ENCODE results near the gene TMED7. TPM values are rescaled to one million over a fixed set of nuclear protein-coding genes. Genes with fewer than 3 reads are reported as not detected.

The TMED7 gene
- total RNA-seq (2022; extraction: Qiagen RNA extraction; ENCODE audit: low read depth): 47.4 to 60.9 TPM (median 55.6 TPM) in 5 replicates

DNA sequence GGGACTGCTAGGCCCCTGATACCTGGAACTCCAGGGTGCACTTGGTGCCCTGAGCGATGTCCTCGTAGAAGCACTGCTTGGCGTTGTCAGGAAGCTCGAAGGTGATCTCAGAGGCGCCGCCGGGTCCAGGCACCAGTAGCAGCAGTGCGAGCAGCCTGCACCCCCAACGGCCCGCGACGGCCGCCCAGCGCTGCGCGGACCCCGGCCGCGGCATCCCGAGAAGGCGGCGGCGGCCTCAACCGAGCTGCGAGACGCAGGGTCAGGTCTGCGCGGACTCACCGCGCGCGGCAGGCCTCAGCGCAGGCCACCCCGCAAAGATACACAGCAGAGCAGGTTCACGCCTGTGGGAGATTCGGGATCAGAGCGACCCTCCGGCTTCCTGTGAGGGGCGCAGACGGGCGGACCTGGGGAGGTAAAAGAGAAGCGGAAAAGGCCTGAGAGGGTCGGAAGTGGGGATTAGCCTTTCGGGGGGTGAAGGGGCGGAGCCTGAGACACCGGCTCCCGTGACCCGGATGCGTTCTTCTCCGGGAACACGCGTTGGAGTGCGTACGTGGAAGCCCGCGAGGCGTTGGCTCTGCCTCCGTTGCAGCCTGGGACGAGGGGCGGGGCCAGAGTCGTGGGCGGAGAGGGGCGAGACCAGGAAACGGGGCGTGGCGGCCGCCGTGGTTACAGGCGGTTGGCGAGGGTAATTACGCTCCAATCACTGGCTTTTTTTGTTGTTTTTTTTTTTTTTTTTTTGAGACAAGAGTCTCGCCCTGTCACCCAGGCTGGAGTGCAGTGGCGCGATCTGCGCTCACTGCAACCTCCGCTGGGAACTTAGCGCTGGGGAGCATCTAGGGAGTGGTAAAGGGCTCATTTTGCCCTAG lies at the start of gene TMED7:
TSS of gene TMED7 (minus strand) at position 458 of the 866 bp plus-strand sequence. CDS start at position 214, 244 bp downstream.

DNA sequence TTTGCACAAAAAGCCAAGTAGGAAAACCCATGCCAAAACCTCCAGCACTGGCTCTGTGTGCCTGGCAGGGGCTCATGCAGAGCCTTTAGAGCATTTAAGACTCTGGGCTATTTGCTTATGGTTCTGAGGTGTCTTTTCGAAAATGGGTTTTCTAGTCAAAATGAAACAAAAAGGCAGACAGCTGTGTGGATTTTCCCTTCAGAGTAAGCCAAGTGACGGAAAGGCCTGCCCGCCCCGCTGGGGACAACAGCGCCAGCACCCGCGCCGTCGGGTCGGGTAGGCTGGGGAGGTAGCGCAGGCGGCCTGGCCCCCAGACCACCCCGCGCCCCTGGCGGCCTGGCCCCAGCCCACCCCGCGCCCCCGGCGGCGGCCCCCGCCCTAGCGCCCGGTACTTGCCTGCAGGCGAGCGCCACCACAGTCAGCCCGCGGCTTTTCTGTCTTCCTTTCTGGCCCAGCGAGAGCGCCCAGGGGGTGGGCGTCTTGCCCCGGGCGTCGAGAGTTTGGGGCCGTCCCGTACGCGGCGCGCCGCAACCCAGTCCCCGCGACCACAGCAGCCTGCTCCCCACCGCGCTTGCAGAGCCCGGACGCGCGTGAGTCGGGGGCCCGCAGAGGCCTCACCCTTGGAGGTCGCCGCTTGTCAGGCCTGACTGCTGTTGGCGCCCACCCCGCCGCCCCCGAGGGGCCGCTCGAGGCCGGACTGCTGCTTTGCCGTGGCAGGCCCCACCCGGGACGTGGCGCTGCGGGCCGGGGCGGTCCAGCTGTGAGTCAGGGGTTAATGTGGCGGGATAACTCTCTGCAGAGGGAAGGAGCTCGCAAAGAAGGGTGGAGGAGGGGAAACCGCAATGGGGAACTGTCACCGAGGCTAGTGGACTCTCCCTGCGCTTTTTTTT lies 23.9 kb downstream of the TMED7 start, which contains the start of gene TICAM2:
TSS of gene TICAM2 (minus strand) at position 779 of the 890 bp plus-strand sequence. CDS start 21,223 bp downstream, outside the sequence.

Other genes with a start within 250 kb of the TMED7 start
- gene FEM1C, start 81.3 kb downstream of the TMED7 start, total RNA-seq (2022; extraction: Qiagen RNA extraction; ENCODE audit: low read depth): 2.9 to 7.5 TPM (median 7.0 TPM) in 5 replicates
- 0.51 to 0.79 TPM (median 0.69 TPM) in 5 replicates for gene TICAM2, start 23.6 kb downstream of the TMED7 start, total RNA-seq (2022; extraction: Qiagen RNA extraction; ENCODE audit: low read depth)
- 0.14 TPM in 1 of 5 replicates, not detected in the others for gene CDO1, start 190.6 kb upstream of the TMED7 start, total RNA-seq (2022; extraction: Qiagen RNA extraction; ENCODE audit: low read depth)
- gene ATG12, start 215.5 kb upstream of the TMED7 start, total RNA-seq (2022; extraction: Qiagen RNA extraction; ENCODE audit: low read depth): 27.7 to 54.5 TPM (median 52.3 TPM) in 5 replicates
- 27.9 to 86.9 TPM (median 74.3 TPM) in 5 replicates for gene AP3S1, start 215.9 kb upstream of the TMED7 start, total RNA-seq (2022; extraction: Qiagen RNA extraction; ENCODE audit: low read depth)

Measured in A549 treated with RU486 at 1 μM for 4 hours (cell line).